ENCODE results near the gene PLP1. TPM values are rescaled to one million over a fixed set of nuclear protein-coding genes. Genes with fewer than 3 reads are reported as not detected.
A peak's percentile ranks its signal among the peaks of the same experiment; 100 is the strongest.

The PLP1 gene
- total and polyA plus RNA-seq, 2 of the 8 experiments (the other 6 are each of a cell fraction or from before 2014, with no cell fraction given): 49.2 to 218 TPM

- TF ChIP-seq BACH1 (IDR thresholded peaks at IDR 0.05; ENCODE audit: low read length) (0 out of 2 replicates have a peak, but pooled peaks have one; percentile 7), GTF2F1 (IDR thresholded peaks at IDR 0.05; ENCODE audit: borderline replicate concordance, low read depth, low read length) (no peak)
Measured at GRCh38 chrX:103831803-103832544, 55.3 kb downstream of the PLP1 start, which contains the start of gene RAB9B (continued).
